DOHH2 (cell line): ENCODE results near the gene DUOX1.
A peak's percentile ranks its signal among the peaks of the same experiment; 100 is the strongest.

Experiments used
- EZH2phosphoT487 ChIP-seq: fragments of 200-600 bp; sonication (generic); IDR thresholded peaks from 2 replicates; pipeline ENCODE4 v1.6.1; 2017; ENCODE audit warnings: borderline replicate concordance, mild to moderate bottlenecking, antibody characterized with exemption, low read length, moderate library complexity, mixed read lengths
- TF ChIP-seq, protein P1 (sequence below): fragments of 200-600 bp; sonication (generic); IDR thresholded peaks from one replicate; pipeline ENCODE4 v1.5.1; 2014; ENCODE audit warnings: antibody characterized with exemption, mild to moderate bottlenecking, low read depth, low read length; ENCODE audit not compliant: poor library complexity, severe bottlenecking

DNA sequence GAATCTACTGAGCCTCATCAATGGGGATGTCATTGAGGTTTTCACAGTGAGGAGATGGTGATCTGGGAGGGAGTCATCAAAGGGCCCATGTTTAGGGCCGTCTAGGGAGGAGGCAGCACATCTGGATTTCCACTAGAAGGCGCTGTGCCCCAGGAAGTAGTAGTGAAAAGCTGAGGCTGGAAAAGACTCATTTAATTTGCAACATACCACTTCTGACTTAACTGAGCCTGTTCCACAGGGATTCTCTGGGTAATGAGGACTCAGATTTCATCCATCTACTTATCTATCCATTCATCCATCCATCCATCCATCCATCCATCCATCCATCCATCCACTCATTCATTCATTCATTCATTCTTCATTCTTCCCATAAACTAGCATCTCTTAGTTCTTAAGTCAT is 75.4 kb downstream of the DUOX1 start:
- TF ChIP-seq, protein P1, sequence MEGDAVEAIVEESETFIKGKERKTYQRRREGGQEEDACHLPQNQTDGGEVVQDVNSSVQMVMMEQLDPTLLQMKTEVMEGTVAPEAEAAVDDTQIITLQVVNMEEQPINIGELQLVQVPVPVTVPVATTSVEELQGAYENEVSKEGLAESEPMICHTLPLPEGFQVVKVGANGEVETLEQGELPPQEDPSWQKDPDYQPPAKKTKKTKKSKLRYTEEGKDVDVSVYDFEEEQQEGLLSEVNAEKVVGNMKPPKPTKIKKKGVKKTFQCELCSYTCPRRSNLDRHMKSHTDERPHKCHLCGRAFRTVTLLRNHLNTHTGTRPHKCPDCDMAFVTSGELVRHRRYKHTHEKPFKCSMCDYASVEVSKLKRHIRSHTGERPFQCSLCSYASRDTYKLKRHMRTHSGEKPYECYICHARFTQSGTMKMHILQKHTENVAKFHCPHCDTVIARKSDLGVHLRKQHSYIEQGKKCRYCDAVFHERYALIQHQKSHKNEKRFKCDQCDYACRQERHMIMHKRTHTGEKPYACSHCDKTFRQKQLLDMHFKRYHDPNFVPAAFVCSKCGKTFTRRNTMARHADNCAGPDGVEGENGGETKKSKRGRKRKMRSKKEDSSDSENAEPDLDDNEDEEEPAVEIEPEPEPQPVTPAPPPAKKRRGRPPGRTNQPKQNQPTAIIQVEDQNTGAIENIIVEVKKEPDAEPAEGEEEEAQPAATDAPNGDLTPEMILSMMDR = peak; percentile 96
- no peak for TF ChIP-seq EZH2phosphoT487
